ENCODE data around the gene EPHA8.

EPHA8 gene

DNA sequence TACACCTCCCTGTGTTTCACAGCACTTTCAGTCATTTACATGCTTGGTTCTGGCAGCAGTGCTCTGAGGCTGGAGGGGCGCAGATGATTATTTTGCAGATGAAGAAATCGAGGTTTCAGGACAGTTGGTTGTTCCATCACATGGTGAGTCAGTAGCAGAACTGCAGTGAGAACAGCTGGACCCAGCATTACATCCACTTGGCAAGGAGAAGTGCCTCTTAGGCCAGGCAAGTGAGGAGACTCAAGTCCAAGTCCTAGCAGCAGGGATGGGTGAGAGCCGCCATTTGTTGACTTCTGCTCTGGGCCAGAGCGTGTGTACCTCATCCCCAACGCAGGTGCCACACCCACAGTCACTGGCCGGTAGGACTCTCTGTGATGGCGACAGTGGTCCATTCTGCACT, 26.8 kb upstream of the EPHA8 start:
- no peak for DNase-seq (ENCODE audit: low read depth in 2 of 2)

DNA sequence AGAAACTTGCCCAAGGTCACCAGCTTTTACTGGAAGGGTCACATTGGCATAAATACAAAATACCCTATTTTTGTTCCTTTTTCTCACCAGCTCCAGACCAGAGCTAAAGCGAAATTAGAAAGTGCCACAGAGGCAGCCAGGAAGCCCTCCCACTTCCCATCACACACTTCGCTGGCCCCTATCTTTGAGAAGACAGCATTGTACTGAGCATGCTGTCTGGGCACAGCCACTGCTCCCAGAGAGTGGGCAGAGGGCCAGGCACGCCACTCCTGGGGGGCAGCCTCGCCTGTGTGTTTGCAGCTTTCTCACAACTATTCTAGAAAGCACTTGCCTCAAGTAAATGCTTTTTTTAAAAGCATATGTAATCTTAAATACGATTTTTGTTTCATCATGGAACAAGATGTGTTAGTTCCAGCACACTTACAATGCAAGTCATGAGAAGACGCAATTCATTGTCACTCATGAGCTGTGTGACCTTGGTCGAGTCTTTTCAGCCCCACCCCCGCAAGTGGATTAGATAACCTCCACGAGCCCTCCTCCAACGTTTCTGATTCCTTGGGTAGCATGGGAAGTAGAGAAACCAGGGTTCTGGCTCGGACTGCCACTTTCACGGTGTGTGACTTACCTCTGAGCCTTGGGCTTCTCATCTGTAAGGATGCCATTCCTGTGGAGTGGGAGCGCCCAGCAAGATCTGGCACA, 25.7 kb upstream of the EPHA8 start:
- no peak for DNase-seq (ENCODE audit: low read depth in 2 of 2)

DNA sequence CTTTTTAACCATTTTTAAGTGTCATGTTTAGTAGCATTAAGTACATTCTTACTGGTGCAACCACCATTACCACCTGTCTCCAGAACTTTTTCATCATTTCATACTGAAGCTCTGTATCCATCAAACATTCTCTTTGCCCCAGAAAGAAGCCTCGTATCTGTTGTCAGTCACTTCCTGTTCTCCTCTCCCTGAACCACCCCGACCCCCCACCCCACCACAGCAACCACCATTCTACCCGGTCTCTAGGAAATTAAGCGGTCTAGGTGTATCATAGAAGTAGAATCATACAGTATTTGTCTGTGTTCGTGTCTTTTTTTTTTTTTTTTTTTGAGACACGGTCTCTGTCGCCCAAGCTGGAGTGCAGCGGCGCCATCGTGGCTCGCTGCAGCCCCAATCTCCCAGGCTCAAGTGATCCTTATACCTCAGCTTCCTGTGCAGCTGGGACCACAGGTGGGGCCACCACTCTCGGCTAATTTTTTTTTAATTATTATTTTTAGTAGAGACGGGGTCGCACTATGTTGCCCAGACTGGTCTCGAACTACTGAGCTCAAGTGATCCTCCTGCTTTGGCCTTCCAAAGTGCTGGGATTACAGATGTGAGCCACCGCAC, 23.7 kb upstream of the EPHA8 start:
- DNase-seq (ENCODE audit: low read depth in 2 of 2), result no peak

DNA sequence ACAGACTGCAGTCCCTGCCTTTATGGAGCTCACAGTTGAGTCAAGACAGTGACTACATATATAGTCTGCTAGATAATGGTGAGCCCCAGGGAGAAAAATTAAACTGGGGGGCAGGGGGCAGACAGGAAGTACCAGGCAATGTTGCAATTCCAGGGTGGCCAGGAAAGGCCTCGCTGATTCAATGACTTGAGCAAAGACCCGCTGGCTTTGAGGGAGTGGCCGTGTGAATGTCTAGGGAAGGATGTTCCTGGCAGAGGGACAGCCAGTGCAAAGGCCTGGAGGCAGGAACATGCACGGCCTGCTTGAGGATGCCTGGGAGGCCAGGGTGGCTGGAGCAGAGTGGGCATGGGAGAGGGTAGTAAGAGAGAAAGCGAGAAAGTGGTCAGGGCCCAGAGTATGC, 23.0 kb upstream of the EPHA8 start:
- DNase-seq (ENCODE audit: low read depth in 2 of 2), result no peak

DNA sequence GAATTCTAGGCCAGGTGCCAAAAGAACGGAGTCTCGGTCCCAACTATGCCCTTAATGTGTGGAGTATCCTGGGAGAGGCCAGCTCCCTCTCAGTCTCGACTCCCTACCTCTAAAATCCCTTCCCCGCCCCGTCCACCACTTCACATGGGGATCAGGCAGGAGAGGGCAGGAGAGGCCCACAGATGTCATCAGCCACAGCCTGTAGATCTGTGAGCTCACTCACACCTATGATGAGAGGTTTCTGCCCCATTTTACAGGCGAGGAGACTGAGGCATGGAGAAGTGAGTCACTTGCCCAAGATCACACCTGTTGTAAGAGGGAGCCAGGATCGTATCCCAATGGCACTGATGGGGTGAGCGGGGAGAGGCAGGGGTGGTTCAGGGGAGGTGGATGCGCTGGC, 20.4 kb upstream of the EPHA8 start:
- no peak for DNase-seq (ENCODE audit: low read depth in 2 of 2)

DNA sequence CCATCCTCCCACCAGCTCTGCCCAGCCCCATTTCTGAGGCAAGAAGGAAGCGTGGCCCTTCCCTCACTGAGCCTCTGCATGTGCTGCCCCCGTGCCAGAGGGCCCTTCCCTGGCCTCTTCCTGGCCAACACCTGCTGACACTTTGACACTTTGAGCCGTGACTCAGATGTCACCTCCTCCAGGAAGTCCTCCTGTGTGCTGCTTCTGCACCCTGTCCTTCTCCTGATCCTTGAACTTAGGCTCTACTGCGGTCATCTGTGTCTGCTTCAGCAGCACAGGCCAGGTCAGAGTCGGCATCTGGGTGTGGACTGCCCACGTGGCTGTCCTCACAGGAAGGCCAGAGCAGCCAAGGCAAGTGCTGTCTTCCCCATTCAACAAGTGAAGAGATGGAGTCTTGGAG, 19.6 kb upstream of the EPHA8 start:
- no peak for DNase-seq (ENCODE audit: low read depth in 2 of 2)

DNA sequence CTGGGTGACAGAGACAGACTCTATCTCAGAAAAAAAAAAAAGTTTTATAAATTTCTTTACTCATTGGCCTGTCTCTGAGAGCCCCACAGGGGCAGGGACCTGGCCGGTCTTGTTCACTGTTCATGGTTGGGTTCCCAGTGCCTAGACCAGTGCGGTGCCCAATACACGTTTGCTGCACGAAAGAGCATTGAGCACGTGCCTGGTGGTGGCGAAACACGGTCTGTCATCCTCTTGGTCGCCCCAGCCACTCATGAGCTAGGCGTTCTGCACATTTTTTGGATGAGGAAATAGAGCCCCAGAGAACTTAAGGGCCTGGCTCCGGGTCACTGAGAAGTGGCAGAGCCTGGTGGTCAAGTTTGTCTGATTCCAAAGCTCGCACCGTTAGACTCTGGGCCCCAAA, 18.7 kb upstream of the EPHA8 start:
- DNase-seq (ENCODE audit: low read depth in 2 of 2), result no peak

DNA sequence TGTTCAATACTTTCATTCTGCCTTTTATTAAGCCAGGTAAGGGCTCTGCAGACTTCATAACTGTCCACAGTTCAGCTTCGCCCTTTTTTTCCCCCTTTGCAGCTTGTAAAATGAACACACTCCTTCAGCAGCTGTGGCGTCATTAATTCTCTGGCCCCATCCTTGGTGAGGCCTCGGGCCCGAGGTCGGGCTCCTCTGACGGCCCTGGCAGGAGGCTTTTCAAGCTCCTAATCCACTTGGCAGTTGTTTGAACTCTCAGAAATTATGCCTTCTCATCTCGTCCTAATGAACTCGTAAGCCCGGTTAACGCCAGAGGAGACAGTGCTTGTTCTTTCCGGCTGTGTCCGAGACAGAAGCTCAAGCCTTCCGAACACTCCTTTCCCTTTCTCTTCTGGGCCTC, 18.1 kb upstream of the EPHA8 start:
- DNase-seq (ENCODE audit: low read depth in 2 of 2), result no peak

DNA sequence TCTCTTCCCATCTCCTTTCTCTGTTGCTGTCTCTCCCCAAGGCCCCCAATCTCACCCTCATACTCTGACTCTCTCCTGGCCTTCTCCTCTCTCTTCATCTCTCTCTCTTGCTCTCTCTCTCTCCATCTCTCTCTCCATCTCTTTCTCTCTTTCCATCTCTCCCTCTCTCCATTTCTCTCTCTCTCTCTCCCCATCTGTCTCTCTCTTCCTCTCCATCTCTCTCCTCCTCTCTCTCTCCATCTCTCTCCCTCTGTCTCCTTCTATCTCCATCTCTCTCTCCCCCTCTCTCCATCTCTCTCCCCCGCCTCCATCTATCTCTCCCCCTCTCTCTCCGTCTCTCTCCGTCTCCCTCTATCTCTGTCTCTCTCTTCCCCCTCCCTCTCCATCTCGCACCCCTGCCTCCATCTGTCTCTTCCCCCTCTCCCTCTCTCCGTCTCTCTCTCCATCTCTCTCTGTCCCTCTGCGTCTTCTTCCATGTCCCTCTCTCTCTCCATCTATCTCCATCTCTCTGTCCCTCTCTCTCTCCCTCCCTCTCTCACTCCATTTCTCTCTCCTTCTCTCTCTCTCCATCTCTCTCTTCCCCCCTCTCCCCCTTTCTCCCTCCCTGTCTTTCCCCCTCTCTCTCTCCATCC, 16.0 kb upstream of the EPHA8 start:
- no peak for DNase-seq (ENCODE audit: low read depth in 2 of 2)

DNA sequence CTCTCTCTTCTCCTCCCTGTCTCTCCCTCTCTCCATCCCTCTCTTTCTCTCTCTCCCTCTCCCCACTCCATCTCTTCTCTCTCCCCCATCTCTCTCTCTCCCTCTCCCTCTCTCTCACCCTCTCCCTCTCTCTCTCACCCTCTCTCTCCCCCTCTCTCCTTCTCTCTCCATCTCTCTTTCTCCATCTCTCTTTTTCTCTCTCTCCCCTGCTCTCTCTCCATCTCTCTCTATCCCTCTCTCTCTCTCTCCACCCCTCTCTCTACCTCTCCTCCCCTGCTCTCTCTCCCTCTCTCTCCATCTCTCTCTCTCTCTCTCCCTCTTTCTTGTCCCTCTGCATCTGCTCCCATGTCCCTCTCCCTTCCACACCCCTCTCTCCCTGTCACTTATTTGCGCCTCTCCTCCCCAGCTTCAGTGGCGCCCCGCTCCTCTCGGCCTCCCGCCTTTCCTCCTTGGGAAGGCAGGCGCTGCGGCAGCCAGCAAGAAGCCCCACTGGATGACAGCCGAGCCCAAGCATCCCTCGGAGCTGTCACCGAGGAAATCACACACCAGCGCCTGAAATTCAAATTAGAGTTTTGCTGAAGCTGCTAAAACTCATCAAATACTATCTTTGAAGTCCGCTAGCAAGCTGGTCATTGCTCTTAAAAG, 15.3 kb upstream of the EPHA8 start:
- no peak for DNase-seq (ENCODE audit: low read depth in 2 of 2)

DNA sequence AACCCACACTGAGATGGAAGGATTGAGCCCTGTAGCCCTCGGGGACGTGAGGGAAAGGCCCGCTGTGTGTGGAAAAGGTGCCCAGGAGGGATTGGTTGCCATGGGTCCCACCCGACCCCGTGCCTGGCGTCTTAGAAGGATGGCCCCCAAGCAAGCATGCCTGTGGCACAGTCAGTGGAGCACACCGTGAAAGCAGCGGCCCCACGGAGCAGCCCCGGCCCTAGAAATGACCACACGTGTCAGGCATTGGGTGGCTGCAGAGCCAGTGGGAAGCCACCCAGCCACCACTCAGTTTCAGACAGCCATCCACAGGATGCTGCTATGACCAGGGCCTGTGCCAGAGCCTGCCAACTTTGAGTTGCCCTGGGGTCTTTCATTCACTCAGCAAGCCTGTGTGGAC, 13.3 kb upstream of the EPHA8 start:
- DNase-seq (ENCODE audit: low read depth in 2 of 2), result no peak

DNA sequence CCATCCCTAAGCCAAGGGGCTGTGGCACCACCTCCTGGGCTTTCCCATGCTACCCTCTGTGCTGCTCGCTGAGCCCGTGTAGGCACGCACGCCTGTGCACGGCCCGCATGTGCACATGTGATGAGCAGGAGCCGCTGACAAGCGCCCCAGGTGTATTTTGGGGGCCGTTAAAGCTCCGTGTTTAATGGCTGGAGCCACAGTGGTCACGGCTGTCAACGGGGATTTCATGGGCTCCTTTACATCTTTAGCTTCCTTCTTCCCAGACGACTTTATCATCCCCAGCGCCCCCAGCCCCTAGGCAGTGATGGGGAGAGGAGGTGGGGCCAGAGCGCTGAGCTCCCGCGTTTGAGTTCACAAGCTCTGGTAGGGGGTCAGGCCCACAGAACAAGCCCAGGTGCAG, 11.7 kb upstream of the EPHA8 start:
- no peak for DNase-seq (ENCODE audit: low read depth in 2 of 2)

DNA sequence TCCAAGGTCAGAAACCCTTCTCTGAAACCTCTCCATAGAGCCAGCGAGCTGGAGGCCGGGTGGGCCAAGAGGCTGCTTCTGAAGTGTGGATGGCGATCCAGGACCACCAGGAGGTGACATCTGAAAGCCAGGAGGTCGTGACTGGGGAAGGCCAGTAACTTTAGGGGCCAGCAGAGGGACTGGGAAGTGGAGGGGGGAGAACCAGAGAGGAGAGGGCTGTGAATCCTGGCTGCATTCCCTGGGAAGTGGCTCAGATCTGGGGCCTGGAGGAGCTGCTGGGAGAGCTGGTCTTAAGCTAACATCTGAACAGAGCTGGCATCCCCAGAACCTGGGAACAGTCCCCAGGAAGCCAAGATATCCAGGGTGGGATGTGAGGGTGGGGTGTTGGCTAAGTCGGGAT, 11.3 kb upstream of the EPHA8 start:
- no peak for DNase-seq (ENCODE audit: low read depth in 2 of 2)

DNA sequence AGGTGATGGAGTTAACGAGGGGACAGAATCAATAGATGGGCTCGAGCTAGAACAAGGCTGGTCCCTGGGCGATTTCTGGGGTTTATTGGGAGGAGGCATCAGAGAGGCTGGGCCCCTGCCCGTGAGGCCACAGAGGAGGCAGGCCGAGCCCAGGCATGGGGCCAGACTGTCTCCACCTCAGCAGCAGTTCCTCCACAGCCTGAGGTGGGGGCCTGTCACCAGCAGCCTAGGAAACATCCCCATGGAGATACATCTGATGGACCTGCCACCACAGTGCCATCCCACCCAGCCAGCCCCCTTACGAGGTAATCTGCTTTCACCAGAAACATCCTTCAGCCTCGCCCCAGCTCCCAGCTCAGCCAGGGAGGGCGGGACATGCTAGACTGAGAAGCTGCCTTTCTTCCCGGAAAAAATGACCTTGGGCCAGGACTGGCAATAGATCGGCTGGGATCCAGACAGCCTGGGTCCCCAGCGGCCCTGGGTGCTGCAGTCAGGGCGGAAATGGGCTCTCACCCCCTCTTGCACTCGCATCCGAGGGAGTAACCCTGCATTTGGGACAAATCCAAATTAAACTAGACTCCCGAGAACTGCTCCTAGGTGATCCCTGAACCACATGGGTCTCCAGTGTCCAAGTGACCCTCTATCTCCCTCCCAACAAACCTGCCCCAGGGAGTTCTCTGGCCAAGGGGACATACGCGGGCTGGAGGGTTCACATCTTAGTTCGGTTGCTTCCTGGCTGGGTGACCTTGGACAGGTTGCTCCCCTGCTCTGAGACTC, 10.0 kb upstream of the EPHA8 start:
- DNase-seq (ENCODE audit: low read depth in 2 of 2), result no peak

DNA sequence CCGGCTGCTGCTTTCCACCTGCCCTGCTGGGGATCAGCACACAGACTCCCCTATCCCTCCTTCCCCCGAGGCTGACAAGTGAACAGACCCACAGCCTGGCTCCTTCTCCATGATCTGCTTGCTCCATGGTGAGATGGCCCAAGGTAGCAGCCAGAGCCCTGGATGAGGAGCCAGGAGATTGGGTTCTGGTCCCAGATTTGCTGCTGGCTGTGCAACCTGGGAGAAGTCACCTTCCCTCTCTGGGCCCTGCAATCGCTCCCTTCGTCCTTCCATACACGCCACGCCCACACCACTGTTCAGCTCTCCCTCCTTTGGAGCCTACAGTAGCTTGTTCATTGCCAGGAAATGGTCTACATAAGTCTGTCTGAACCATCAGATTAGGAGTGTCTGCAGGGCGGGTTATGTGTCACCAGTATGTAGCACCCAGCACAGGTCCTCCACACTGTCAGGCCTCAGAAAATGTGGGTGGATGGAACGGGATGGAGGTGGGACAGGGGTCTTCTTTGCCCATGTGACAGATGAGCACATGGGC, 9.2 kb upstream of the EPHA8 start:
- no peak for DNase-seq (ENCODE audit: low read depth in 2 of 2)

DNA sequence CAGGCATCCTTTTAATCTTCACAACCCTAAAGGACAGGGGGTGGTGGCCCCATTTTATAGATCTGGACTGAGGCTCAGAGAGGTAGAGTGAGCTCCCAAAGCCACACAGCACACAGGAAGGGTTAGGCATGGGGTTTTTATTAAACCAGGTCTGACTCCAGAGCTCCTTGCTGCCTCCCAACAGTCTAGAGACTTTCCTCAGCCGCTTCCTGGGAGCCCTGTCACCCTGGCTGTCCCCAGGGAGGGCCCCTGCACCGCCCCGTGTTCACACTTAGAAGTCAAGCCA, 8.0 kb upstream of the EPHA8 start:
- DNase-seq (ENCODE audit: low read depth in 2 of 2), result no peak

DNA sequence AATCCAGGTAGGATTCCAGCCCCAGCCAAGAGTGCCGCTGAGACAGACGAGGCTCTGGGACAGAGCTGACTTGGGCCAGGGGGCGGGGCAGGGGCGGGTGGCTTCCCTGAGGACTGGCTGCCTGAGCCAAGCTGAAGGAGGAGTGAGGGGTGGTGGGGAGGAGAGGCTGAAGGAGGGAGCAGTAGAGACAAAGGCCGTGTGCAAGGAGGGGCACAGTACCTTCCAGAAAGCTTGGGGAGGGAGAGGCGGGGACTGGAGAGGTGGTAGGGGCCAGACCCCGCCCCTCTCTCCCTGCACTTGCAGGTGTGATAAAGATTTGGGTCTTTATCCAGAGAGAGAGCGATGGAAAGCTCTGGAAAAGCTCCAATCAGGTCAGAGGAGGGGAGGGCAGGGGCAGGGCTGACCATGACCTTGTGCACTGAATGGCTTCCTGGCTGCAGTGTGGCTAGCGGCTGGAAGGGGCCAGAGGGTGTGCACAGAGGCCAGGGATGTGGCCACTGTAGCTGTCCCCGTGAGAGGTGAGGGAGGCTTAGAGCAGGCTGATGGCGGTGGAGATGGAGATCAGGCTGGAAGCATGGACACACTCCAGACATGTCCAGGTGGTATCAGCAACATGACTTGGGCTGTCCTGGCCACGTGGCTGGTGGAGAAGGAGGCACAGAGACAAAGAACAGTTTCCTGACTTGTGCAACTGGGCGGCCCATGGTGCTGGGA, 6.7 kb upstream of the EPHA8 start:
- DNase-seq (ENCODE audit: low read depth in 2 of 2), result no peak

DNA sequence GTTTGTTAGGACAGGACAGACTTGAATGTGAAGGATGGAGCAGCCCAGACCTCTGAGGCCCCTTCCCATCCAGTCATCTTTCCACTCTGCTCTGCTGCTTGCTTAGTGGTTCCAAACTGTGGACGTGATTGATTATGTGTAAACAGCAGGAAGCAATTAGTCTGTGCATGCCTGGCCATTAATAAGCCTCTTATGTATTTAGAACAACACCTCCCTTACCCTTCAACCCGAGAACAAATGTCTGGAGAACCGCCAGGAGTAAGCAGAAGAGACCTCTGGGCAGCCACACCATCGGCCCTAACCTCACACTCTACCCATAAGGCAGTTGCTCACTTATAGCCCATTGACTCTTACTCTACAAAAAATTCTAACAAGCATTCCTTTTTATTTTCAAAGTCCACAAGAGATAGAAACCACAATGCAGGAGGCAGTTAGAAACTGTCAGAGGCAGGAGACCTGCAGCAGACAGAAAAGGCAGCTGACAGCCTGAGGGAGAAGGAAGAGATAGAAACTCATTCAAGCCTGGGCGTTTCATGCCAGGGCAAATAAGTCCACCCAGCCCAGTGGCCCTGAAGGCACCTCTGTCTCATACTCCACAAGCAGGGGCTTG, 5.8 kb upstream of the EPHA8 start:
- no peak for DNase-seq (ENCODE audit: low read depth in 2 of 2)

DNA sequence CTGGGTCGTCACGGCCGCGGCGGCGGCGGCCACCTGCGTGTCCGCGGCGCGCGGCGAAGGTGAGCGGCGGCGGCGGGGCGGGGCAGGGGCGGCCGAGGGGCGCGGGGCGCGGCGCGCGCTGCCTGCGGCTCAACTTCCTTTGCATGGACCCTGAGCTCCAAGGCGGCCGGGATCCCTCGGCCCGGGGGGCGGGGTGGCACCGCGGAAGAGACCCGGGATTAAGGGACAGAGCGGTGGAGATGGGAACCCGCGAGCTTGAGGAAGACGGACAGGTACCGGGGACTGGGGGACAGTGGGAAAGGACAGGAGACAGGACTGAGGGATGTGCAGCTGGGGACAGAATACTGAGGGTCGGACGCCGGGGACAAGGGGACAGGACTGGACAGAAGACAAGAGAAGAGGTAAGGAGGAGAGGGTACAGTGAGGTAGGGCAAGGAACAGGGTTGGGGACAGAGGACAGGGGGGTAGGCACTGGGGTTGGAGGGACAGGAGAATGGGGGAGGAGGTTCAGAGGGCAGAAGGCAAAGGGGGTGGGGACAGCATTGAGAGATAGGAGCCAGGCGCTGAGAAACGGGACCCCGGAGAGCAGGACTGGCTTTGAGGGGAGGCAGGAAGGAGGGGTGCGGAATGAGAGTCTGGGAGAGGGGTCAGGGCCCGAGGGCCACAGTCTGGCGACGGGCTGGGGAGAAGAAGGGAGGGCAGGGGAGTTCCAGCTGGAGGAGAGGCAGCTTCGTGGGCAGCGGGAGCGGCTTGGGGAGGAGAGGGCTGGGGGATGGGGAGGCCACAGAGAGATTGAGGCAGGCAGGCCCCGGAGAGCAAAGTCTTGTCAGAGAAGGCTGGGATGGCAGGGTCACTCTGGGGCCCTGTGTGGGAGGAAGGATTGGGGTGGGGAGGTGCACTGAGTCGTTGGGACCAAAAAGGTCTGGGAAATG, 648 bp downstream of the EPHA8 start:
- DNase-seq (ENCODE audit: low read depth in 2 of 2), result no peak

DNA sequence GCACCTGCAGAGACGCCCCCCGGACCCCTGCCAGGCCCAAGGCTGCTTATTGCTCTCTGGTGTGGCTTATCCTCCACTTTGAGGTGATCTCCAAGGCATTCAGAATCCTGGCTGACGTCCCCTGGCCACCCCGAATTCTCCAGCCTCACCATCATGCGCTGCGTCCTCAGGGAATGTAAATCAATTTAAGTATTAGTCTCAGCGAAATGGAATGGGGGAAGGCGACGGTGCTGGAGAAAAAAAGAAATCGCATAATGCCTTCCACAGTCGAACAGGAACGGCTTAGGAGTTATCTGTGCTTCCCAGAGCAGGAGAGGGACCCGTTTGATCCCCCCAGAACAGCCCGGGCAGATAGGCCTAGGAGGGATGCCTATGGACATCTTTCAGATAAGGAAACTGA, 2.9 kb downstream of the EPHA8 start:
- no peak for DNase-seq (ENCODE audit: low read depth in 2 of 2)
